ENCODE results near the gene CFAP107. TPM values are rescaled to one million over a fixed set of nuclear protein-coding genes. Genes with fewer than 3 reads are reported as not detected.
"Not testable (repeated sequence)": the region's sequence is repeated elsewhere in the genome, so short reads cannot be mapped to it uniquely, and the experiment has no call there.

CFAP107 gene
- total and polyA plus RNA-seq, 2 experiments from 2014 or later: 0.07 TPM; not detected in 1

DNA sequence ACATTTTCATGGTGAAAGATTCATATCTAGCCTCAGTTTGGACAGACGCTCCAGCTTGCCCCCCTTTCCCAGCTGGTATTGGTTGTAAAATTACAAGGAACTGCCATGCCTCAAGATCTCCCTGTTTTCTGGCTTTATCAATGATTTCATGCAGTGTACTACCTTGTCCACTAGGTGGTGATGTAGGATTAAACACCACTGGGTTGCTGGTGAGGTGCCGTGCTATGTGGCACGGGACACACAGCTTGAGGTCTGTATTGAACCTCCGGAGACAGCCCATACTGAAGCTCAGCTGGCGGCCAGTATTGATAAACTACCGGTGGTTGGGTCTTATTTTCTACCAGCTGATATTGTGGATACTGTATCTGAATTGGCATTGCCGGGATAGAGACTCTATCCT, 37.8 kb downstream of the CFAP107 start:
- not testable (repeated sequence) for H3K4me3 Mint-ChIP-seq; H3K9me2 ChIP-seq (ENCODE audit: insufficient read depth); H3K36me3 ChIP-seq (ENCODE audit: insufficient read depth); H3K27me3 ChIP-seq (ENCODE audit: insufficient read depth); H3F3A ChIP-seq (replicated peaks; ENCODE audit: low read depth); H3K27ac Mint-ChIP-seq; H4K20me1 ChIP-seq (replicated peaks; ENCODE audit: insufficient read depth); H3K27me3 Mint-ChIP-seq (ENCODE audit: insufficient read depth, low read depth, poor library complexity); H3K79me2 ChIP-seq (replicated peaks; ENCODE audit: insufficient read depth); H2AFZ ChIP-seq; H3K4me2 ChIP-seq; H3K27ac ChIP-seq (ENCODE audit: low read depth); H3K4me1 ChIP-seq (ENCODE audit: insufficient read depth); H3K4me3 ChIP-seq; H3K4me1 Mint-ChIP-seq
- H3K9me3 Mint-ChIP-seq: peaks cover 35% of the 10 kb centered on the region
- H3K36me3 Mint-ChIP-seq (ENCODE audit: low read depth): peaks cover 13% of the 10 kb centered on the region; the same call in 1 of the 3 replicates
- DNase-seq (ENCODE audit: low spot score) (peak; percentile 70), ATAC-seq (peak; percentile 67)
- TF ChIP-seq, protein P1, sequence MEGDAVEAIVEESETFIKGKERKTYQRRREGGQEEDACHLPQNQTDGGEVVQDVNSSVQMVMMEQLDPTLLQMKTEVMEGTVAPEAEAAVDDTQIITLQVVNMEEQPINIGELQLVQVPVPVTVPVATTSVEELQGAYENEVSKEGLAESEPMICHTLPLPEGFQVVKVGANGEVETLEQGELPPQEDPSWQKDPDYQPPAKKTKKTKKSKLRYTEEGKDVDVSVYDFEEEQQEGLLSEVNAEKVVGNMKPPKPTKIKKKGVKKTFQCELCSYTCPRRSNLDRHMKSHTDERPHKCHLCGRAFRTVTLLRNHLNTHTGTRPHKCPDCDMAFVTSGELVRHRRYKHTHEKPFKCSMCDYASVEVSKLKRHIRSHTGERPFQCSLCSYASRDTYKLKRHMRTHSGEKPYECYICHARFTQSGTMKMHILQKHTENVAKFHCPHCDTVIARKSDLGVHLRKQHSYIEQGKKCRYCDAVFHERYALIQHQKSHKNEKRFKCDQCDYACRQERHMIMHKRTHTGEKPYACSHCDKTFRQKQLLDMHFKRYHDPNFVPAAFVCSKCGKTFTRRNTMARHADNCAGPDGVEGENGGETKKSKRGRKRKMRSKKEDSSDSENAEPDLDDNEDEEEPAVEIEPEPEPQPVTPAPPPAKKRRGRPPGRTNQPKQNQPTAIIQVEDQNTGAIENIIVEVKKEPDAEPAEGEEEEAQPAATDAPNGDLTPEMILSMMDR (conservative IDR thresholded peaks at IDR 0.05; ENCODE audit: low read depth in 2 of 2): peak; percentile 52 to 59

DNA sequence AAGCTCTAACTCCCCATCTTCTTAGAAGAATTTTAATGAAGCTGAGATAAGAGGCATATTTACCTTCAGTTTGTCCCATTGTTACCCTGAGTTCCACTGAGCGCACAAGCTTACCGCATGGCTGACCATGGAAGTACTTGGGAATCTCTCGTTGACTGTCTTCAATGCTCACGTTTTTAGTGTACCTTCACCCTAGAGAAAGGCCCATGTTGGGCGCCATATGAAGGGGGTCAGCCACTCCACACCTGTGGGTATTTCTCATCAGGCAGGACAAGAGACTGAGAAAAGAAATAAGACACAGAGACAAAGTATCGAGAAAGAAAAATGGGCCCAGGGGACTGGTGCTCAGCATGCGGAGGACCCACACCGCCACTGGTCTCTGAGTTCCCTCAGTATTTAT, 38.7 kb downstream of the CFAP107 start:
- H3K27me3 ChIP-seq (ENCODE audit: insufficient read depth); H3K4me1 Mint-ChIP-seq; H3K27me3 Mint-ChIP-seq (ENCODE audit: insufficient read depth, low read depth, poor library complexity); H3K4me1 ChIP-seq (ENCODE audit: insufficient read depth); H3K27ac Mint-ChIP-seq; H3K4me3 ChIP-seq; H3K4me3 Mint-ChIP-seq; H2AFZ ChIP-seq; H3K27ac ChIP-seq (ENCODE audit: low read depth); H4K20me1 ChIP-seq (replicated peaks; ENCODE audit: insufficient read depth); H3F3A ChIP-seq (replicated peaks; ENCODE audit: low read depth); H3K4me2 ChIP-seq; H3K79me2 ChIP-seq (replicated peaks; ENCODE audit: insufficient read depth); H3K36me3 ChIP-seq (ENCODE audit: insufficient read depth); H3K9me2 ChIP-seq (ENCODE audit: insufficient read depth); ATAC-seq: not testable (repeated sequence)
- peak; percentile 38 for DNase-seq (ENCODE audit: low spot score)
- Mint-ChIP-seq H3K36me3 (ENCODE audit: low read depth) (peaks cover 13% of the 10 kb centered on the region; the same call in 1 of the 3 replicates), H3K9me3 (peaks cover 40% of the 10 kb centered on the region)

DNA sequence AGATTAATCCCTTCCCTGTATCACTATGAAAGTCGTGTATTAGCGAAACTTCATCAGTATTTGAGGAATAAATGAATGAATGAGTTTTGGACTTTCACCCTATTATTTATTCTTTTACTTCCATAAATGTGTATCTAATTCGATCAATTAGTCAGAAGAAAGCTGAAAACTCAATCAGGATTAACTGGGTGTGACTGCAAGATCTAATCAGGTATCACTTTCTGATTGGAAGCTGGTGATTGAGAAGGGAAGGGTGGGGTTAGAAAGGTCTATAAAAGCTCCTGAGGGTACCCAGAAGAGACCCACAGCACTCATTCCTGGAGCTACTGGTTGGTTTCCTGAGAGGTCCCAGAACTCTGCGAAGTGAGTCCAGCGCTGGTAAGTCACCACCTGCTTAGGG, 45.1 kb downstream of the CFAP107 start, which contains the start of gene PRAMEF1:
Gene PRAMEF1, plus strand, starts transcription at position 301 of the 400 bp plus-strand sequence. CDS start 1,831 bp downstream, outside the sequence.
- not testable (repeated sequence) for H2AFZ ChIP-seq; H3K4me3 Mint-ChIP-seq; DNase-seq (ENCODE audit: low spot score); H3K27ac ChIP-seq (ENCODE audit: low read depth); H3K27ac Mint-ChIP-seq; H3K36me3 ChIP-seq (ENCODE audit: insufficient read depth); H3K27me3 ChIP-seq (ENCODE audit: insufficient read depth); H3K4me1 Mint-ChIP-seq; H4K20me1 ChIP-seq (replicated peaks; ENCODE audit: insufficient read depth); ATAC-seq; H3K79me2 ChIP-seq (replicated peaks; ENCODE audit: insufficient read depth); H3K9me2 ChIP-seq (ENCODE audit: insufficient read depth); H3K27me3 Mint-ChIP-seq (ENCODE audit: insufficient read depth, low read depth, poor library complexity); H3K36me3 Mint-ChIP-seq (ENCODE audit: low read depth); H3K4me2 ChIP-seq; H3K4me3 ChIP-seq; H3F3A ChIP-seq (replicated peaks; ENCODE audit: low read depth); H3K4me1 ChIP-seq (ENCODE audit: insufficient read depth)
- peaks cover 64% of the 10 kb centered on the region for H3K9me3 Mint-ChIP-seq

DNA sequence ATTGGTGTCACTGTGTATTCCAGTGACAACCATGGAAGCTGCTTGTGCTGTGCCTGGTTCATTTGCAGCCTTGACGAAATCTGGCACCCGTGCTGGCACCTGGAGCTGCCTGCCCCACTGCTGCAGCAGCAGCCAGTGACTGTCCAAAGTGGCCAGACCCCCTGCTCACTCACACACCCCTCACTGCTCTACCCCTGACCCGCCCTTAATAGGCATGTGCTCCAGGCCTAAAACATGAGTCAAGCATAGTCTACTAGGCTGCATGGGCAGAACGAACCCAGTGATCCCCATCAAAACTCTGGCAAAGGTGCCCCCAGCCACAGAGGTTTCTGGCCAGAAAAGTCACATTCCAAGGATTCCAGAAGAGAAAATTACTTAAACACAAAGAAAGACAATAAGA, 52.9 kb downstream of the CFAP107 start:
- no peak overlapping the region for H3K4me2 ChIP-seq
- DNase-seq (ENCODE audit: low spot score) (no peak), ATAC-seq (no peak)
- no peak overlapping the region for H3K27ac ChIP-seq (ENCODE audit: low read depth)
- H3K9me2 ChIP-seq (ENCODE audit: insufficient read depth): no peaks in the 10 kb centered on the region
- no peaks in the 10 kb centered on the region for H3F3A ChIP-seq (replicated peaks; ENCODE audit: low read depth)
- H3K4me3 Mint-ChIP-seq: no peak overlapping the region
- no peak overlapping the region for H3K27ac Mint-ChIP-seq
- H3K36me3 Mint-ChIP-seq (ENCODE audit: low read depth): peaks cover 6% of the 10 kb centered on the region; the same call in 1 of the 3 replicates
- H3K36me3 ChIP-seq (ENCODE audit: insufficient read depth): no peaks in the 10 kb centered on the region
- H3K79me2 ChIP-seq (replicated peaks; ENCODE audit: insufficient read depth): no peaks in the 10 kb centered on the region
- H4K20me1 ChIP-seq (replicated peaks; ENCODE audit: insufficient read depth): no peaks in the 10 kb centered on the region
- H2AFZ ChIP-seq: no peak overlapping the region
- no peaks in the 10 kb centered on the region for H3K4me1 ChIP-seq (ENCODE audit: insufficient read depth)
- no peaks in the 10 kb centered on the region for H3K4me1 Mint-ChIP-seq
- H3K27me3 Mint-ChIP-seq (ENCODE audit: insufficient read depth, low read depth, poor library complexity): peaks cover 1% of the 10 kb centered on the region
- H3K4me3 ChIP-seq: no peak overlapping the region
- H3K27me3 ChIP-seq (ENCODE audit: insufficient read depth): no peaks in the 10 kb centered on the region
- peaks cover 91% of the 10 kb centered on the region for H3K9me3 Mint-ChIP-seq
- TF ChIP-seq, protein P2, sequence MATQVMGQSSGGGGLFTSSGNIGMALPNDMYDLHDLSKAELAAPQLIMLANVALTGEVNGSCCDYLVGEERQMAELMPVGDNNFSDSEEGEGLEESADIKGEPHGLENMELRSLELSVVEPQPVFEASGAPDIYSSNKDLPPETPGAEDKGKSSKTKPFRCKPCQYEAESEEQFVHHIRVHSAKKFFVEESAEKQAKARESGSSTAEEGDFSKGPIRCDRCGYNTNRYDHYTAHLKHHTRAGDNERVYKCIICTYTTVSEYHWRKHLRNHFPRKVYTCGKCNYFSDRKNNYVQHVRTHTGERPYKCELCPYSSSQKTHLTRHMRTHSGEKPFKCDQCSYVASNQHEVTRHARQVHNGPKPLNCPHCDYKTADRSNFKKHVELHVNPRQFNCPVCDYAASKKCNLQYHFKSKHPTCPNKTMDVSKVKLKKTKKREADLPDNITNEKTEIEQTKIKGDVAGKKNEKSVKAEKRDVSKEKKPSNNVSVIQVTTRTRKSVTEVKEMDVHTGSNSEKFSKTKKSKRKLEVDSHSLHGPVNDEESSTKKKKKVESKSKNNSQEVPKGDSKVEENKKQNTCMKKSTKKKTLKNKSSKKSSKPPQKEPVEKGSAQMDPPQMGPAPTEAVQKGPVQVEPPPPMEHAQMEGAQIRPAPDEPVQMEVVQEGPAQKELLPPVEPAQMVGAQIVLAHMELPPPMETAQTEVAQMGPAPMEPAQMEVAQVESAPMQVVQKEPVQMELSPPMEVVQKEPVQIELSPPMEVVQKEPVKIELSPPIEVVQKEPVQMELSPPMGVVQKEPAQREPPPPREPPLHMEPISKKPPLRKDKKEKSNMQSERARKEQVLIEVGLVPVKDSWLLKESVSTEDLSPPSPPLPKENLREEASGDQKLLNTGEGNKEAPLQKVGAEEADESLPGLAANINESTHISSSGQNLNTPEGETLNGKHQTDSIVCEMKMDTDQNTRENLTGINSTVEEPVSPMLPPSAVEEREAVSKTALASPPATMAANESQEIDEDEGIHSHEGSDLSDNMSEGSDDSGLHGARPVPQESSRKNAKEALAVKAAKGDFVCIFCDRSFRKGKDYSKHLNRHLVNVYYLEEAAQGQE (IDR thresholded peaks at IDR 0.05; ENCODE audit: unreplicated experiment): no peak
- no peak for TF ChIP-seq STAT1 (IDR thresholded peaks at IDR 0.05; ENCODE audit: unreplicated experiment)
- no peak for TF ChIP-seq POLR2AphosphoS5 (IDR thresholded peaks at IDR 0.05; ENCODE audit: low read depth)
- TF ChIP-seq JUNB (IDR thresholded peaks at IDR 0.05; ENCODE audit: unreplicated experiment): no peak
- TF ChIP-seq EZH2phosphoT487 (IDR thresholded peaks at IDR 0.05; ENCODE audit: unreplicated experiment): no peak
- no peak for TF ChIP-seq NANOG (IDR thresholded peaks at IDR 0.05; ENCODE audit: borderline replicate concordance)
- TF ChIP-seq EZH2 (IDR thresholded peaks at IDR 0.05; ENCODE audit: low read depth, unreplicated experiment): no peak
- no peak for TF ChIP-seq ZNF114 (CRISPR knock-in tag; IDR thresholded peaks at IDR 0.05)
- TF ChIP-seq CREB1 (CRISPR knock-in tag; IDR thresholded peaks at IDR 0.05; ENCODE audit: low read depth): no peak
